HCT116 (cell line): Measurements from ENCODE around the gene ANGPTL4. TPM values are rescaled to one million over a fixed set of nuclear protein-coding genes. Genes with fewer than 3 reads are reported as not detected.
A peak's percentile ranks its signal among the peaks of the same experiment; 100 is the strongest.

Experiments used
- ATAC-seq: fragments of 200-7000 bp; cut with Tn5 transposase; 2 replicates; pipeline ENCODE4 v1.9.1; 2020; ENCODE audit warnings: mild to moderate bottlenecking, moderate library complexity
- BruUV-seq: library from RNA; stranded (reverse); fragments of 400-500 nt; replicated peaks from 2 replicates; lab custom pipeline; 2021; lab: Mats Ljungman, UMichigan
- CTCF ChIA-PET: fragments of 300-600 bp; sonication (Branson Sonifier 250); formaldehyde crosslinking; loops from one replicate; lab custom pipeline; 2021; ENCODE audit warnings: antibody characterized with exemption; lab: Charles Lee
- POLR2A ChIA-PET: fragments of 300-600, 350-600 bp; sonication (Branson Sonifier 250); formaldehyde crosslinking; loops from one replicate; lab custom pipeline; 2021; ENCODE audit warnings: antibody characterized with exemption; lab: Charles Lee
- RAD21 ChIA-PET, 2 experiments: fragments of 300-600 bp; sonication (Branson Sonifier 250); formaldehyde crosslinking; loops; one replicate each; lab custom pipeline; 2023; ENCODE audit warnings: low total read pairs in 2 of 2; ENCODE audit not compliant: uncharacterized antibody in 2 of 2, unreplicated experiment in 2 of 2, low non-redundant PET in 1 of 2; lab: Charles Lee
- DNase-seq: peaks from one replicate; pipeline ENCODE4 v3.0.0-alpha.2; 2010; ENCODE audit warnings: low read depth, low spot score
- H2AFZ ChIP-seq: fragments of 200-600 bp; shearing (Covaris generic), sonication (generic); 2 replicates; pipeline ENCODE4 v1.6.1; 2017; ENCODE audit warnings: low read depth, mixed run types, mixed read lengths, antibody characterized with exemption, low read length; ENCODE audit not compliant: poor library complexity, severe bottlenecking
- H3K27ac ChIP-seq: 2 replicates; pipeline ENCODE4 v1.5.1; 2012; ENCODE audit warnings: low read depth, low read length
- H3K27me3 ChIP-seq: fragments of 200-600 bp; sonication (generic); 2 replicates; pipeline ENCODE4 v1.6.1; 2016; ENCODE audit warnings: mixed run types, low read length, mixed read lengths; ENCODE audit not compliant: insufficient read depth
- H3K36me3 ChIP-seq, 2 experiments: fragments of 200-500 bp in 1 of 2; fragments of 200-600 bp in 1 of 2; sonication (Bioruptor generic) in 1 of 2; sonication (generic) in 1 of 2; 2 replicates each; pipeline versions ENCODE4 v1.5.1 to v1.6.1; 2014 to 2016; ENCODE audit warnings: low read length in 2 of 2, inconsistent platforms in 1 of 2, mixed read lengths in 1 of 2, mixed run types in 1 of 2; ENCODE audit not compliant: insufficient read depth in 2 of 2, control insufficient read depth in 1 of 2
- H3K4me1 ChIP-seq, 2 experiments: fragments of 200-600 bp in 1 of 2; sonication (generic) in 1 of 2; 2 replicates each; pipeline versions ENCODE4 v1.5.1 to v1.6.1; 2012 to 2017; ENCODE audit warnings: low read length in 2 of 2, inconsistent platforms in 1 of 2, mild to moderate bottlenecking in 1 of 2, mixed read lengths in 1 of 2, mixed run types in 1 of 2, moderate library complexity in 1 of 2; ENCODE audit not compliant: insufficient read depth in 2 of 2, control insufficient read depth in 1 of 2
- H3K4me2 ChIP-seq: fragments of 200-600 bp; sonication (generic); 2 replicates; pipeline ENCODE4 v1.6.1; 2017; ENCODE audit warnings: mixed run types, low read length, mixed read lengths
- H3K4me3 ChIP-seq, 2 experiments: fragments of 200-600 bp in 1 of 2; sonication (generic) in 1 of 2; replicated peaks in 1 of 2; 2 replicates each; pipeline ENCODE4 v1.5.1; 2011 to 2016; ENCODE audit warnings: low read length in 2 of 2, control low read depth in 1 of 2, low read depth in 1 of 2, mild to moderate bottlenecking in 1 of 2, mixed read lengths in 1 of 2, mixed run types in 1 of 2
- H3K79me2 ChIP-seq: fragments of 200-600 bp; sonication (generic); 2 replicates; pipeline ENCODE4 v1.6.1; 2017; ENCODE audit warnings: mild to moderate bottlenecking, mixed run types, low read length, moderate library complexity, mixed read lengths; ENCODE audit not compliant: insufficient read depth
- H3K9ac ChIP-seq: fragments of 200-600 bp; sonication (generic); 2 replicates; pipeline ENCODE4 v1.6.1; 2016; ENCODE audit warnings: low read length, mixed read lengths
- H3K9me2 ChIP-seq: fragments of 200-600 bp; sonication (generic), shearing (Covaris generic); 2 replicates; pipeline ENCODE4 v1.6.1; 2017; ENCODE audit warnings: mixed run types, mild to moderate bottlenecking, moderate library complexity; ENCODE audit not compliant: insufficient read depth
- H3K9me3 ChIP-seq, 2 experiments: fragments of 200-500 bp in 1 of 2; fragments of 200-600 bp in 1 of 2; sonication (Bioruptor generic) in 1 of 2; sonication (generic) in 1 of 2; 2 replicates each; pipeline ENCODE4 v1.6.1; 2014 to 2017; ENCODE audit warnings: low read length in 2 of 2, mixed read lengths in 2 of 2, inconsistent platforms in 1 of 2, low read depth in 1 of 2, mild to moderate bottlenecking in 1 of 2, mixed run types in 1 of 2, moderate library complexity in 1 of 2; ENCODE audit not compliant: control insufficient read depth in 1 of 2, insufficient read depth in 1 of 2
- H4K20me1 ChIP-seq: fragments of 200-600 bp; sonication (generic), shearing (Covaris generic); 2 replicates; pipeline ENCODE4 v1.6.1; 2017; ENCODE audit warnings: mixed run types, mild to moderate bottlenecking, moderate library complexity; ENCODE audit not compliant: insufficient read depth
- EZH2phosphoT487 ChIP-seq: fragments of 200-600 bp; IDR thresholded peaks from 2 replicates; pipeline ENCODE4 v1.6.1; 2018; ENCODE audit warnings: antibody characterized with exemption, borderline replicate concordance
- FOSL1 ChIP-seq: IDR thresholded peaks from 2 replicates; pipeline ENCODE4 v1.6.1; 2012; ENCODE audit warnings: low read depth
- POLR2A ChIP-seq: IDR thresholded peaks from 2 replicates; pipeline ENCODE4 v1.7.0; 2011; ENCODE audit warnings: borderline replicate concordance; ENCODE audit not compliant: insufficient read depth, insufficient read length; ENCODE audit errors: extremely low read depth
- POLR2AphosphoS5 ChIP-seq: IDR thresholded peaks from 2 replicates; pipeline ENCODE4 v1.6.1; 2011; ENCODE audit warnings: mild to moderate bottlenecking, low read depth, low read length, moderate library complexity
- RAD21 ChIP-seq: IDR thresholded peaks from 2 replicates; pipeline ENCODE4 v1.6.1; 2012; ENCODE audit warnings: low read depth, mild to moderate bottlenecking
- SP1 ChIP-seq: IDR thresholded peaks from 2 replicates; pipeline ENCODE4 v1.6.1; 2012; ENCODE audit warnings: low read depth
- SRF ChIP-seq: IDR thresholded peaks from 2 replicates; pipeline ENCODE4 v1.6.1; 2012; ENCODE audit warnings: low read depth
- TCF7L2 ChIP-seq: IDR thresholded peaks from 2 replicates; pipeline ENCODE4 v1.7.0; 2011; ENCODE audit warnings: borderline replicate concordance, inconsistent platforms; ENCODE audit not compliant: insufficient read depth, insufficient read length; ENCODE audit errors: extremely low read depth
- YY1 ChIP-seq: IDR thresholded peaks from 2 replicates; pipeline ENCODE4 v1.6.1; 2011; ENCODE audit warnings: low read length, low read depth, moderate library complexity, mild to moderate bottlenecking; ENCODE audit not compliant: insufficient replicate concordance; ENCODE audit errors: extremely low read depth
- ZFX ChIP-seq: fragments of 450-650 bp; IDR thresholded peaks from 2 replicates; pipeline ENCODE4 v1.6.1; 2017
- intact Hi-C: fragments of 100-400 bp; cut with micrococcal nuclease; formaldehyde crosslinking; loops from 2 replicates; pipeline ENCODE4 v1.10.0; 2022
- total RNA-seq: library from RNA; stranded (reverse); gene quantifications from one replicate; pipeline ENCODE4 v1.2.1, GENCODE V29; 2021; ENCODE audit not compliant: unreplicated experiment
- TF ChIP-seq, protein P1 (sequence below), 3 experiments: fragments of 200-600 bp in 1 of 3; sonication (generic) in 1 of 3; IDR thresholded peaks in 2 of 3; conservative IDR thresholded peaks in 1 of 3; 2 replicates each; pipeline ENCODE4 v1.5.1; 2012 to 2017; ENCODE audit warnings: low read depth in 2 of 3, low read length in 2 of 3, antibody characterized with exemption in 1 of 3, borderline replicate concordance in 1 of 3, control low read depth in 1 of 3, mild to moderate bottlenecking in 1 of 3, mixed read lengths in 1 of 3, mixed run types in 1 of 3, moderate library complexity in 1 of 3; ENCODE audit not compliant: insufficient read depth in 1 of 3
- TF ChIP-seq, protein P2 (sequence below): IDR thresholded peaks from 2 replicates; pipeline ENCODE4 v1.6.1; 2012

Gene ANGPTL4
- total RNA-seq, 1 experiment from 2014 or later = 54.8 TPM

DNA sequence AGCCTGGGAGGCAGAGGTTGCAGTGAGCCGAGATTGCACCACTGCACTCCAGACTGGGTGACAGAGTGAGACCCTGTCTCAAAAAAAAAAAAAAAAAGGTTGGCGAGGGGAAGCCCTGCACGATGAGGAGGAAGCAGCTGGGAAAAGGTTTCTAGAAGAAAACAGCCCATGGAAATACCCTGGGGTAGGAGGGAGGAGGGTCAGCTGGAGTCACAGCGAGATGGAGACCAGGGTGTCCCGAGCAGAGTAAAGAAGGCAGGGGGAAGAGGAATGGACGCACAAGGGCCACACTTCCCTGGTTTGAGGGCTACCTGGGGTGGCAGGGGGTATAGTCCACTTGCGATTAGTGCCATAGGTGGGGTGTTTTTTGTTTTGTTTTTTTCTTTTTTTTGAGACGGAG is 27.3 kb upstream of the ANGPTL4 start (continued):
- TF ChIP-seq TCF7L2 = no peak
- no peak for TF ChIP-seq POLR2AphosphoS5
- no peak for TF ChIP-seq ZFX
- no peak for TF ChIP-seq EZH2phosphoT487
- TF ChIP-seq FOSL1 = no peak
- no peak for TF ChIP-seq RAD21
- TF ChIP-seq SP1 = no peak
- TF ChIP-seq YY1 = no peak

DNA sequence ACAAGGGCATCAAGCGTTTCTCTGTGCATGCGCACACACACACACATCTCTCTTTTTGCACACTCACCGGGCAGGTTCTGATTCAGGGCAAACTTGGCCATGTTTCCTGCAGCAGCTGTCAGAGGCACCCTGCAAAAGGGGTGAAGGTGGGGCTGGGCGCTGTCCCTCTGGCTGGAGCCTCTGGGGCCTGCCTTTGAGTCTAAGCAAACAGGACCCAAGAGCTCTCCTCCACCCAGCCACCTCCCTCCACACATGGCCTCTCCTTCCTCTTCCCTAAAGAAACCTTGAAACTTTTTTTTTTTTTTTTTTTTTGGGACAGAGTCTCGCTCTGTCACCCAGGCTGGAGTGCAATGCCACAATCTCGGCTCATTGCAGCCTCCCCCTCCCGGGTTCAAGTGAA is 26.2 kb upstream of the ANGPTL4 start:
- no TSS peak for BruUV-seq
- ATAC-seq (no peak), DNase-seq (no peak)
- H3K9me2 ChIP-seq = no peaks in the 10 kb centered on the region
- H2AFZ ChIP-seq = no peak overlapping the region
- H3K9me3 ChIP-seq = no peaks in the 10 kb centered on the region
- intact Hi-C loops = loop anchor here (10.0 kb wide), 1 partner anchor 183 kb away; no protein-coding TSS in a partner anchor
- H3K4me1 ChIP-seq = peaks cover 18 to 33% of the 10 kb centered on the region in 2 experiments
- no peak overlapping the region for H3K9ac ChIP-seq
- RAD21 ChIA-PET = no interaction called here
- peak overlapping the region; percentile 32 for H3K4me2 ChIP-seq
- CTCF ChIA-PET = interaction anchor here (1.6 kb wide), 1 partner anchor 16 kb away, joined by 3 read pairs; no protein-coding TSS in a partner anchor
- POLR2A ChIA-PET = interaction anchor here (0.6 kb wide), 2 partner anchors 12 to 15 kb away, joined by 3 to 4 read pairs; no protein-coding TSS in a partner anchor
- H3K79me2 ChIP-seq = peaks cover 15% of the 10 kb centered on the region
- H3K36me3 ChIP-seq = no peaks in the 10 kb centered on the region
- H3K27ac ChIP-seq = no peak overlapping the region
- no peaks in the 10 kb centered on the region for H3K27me3 ChIP-seq
- H4K20me1 ChIP-seq = no peaks in the 10 kb centered on the region
- TF ChIP-seq EZH2phosphoT487 (no peak), RAD21 (no peak), YY1 (no peak), SRF (no peak), POLR2A (no peak), ZFX (no peak), SP1 (no peak)
- TF ChIP-seq, protein P1, sequence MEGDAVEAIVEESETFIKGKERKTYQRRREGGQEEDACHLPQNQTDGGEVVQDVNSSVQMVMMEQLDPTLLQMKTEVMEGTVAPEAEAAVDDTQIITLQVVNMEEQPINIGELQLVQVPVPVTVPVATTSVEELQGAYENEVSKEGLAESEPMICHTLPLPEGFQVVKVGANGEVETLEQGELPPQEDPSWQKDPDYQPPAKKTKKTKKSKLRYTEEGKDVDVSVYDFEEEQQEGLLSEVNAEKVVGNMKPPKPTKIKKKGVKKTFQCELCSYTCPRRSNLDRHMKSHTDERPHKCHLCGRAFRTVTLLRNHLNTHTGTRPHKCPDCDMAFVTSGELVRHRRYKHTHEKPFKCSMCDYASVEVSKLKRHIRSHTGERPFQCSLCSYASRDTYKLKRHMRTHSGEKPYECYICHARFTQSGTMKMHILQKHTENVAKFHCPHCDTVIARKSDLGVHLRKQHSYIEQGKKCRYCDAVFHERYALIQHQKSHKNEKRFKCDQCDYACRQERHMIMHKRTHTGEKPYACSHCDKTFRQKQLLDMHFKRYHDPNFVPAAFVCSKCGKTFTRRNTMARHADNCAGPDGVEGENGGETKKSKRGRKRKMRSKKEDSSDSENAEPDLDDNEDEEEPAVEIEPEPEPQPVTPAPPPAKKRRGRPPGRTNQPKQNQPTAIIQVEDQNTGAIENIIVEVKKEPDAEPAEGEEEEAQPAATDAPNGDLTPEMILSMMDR (IDR thresholded peaks at IDR 0.05 in 2 of 3, conservative IDR thresholded peaks at IDR 0.05 in 1 of 3; ENCODE audit: borderline replicate concordance in 1 of 3, insufficient read depth in 1 of 3, low read depth in 2 of 3, low read length in 2 of 3) = no peak
- TF ChIP-seq, protein P2, sequence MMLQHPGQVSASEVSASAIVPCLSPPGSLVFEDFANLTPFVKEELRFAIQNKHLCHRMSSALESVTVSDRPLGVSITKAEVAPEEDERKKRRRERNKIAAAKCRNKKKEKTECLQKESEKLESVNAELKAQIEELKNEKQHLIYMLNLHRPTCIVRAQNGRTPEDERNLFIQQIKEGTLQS = no peak
- no peak overlapping the region for H3K4me3 ChIP-seq
